ENCODE results near the gene DMKN.

The DMKN gene

DNA sequence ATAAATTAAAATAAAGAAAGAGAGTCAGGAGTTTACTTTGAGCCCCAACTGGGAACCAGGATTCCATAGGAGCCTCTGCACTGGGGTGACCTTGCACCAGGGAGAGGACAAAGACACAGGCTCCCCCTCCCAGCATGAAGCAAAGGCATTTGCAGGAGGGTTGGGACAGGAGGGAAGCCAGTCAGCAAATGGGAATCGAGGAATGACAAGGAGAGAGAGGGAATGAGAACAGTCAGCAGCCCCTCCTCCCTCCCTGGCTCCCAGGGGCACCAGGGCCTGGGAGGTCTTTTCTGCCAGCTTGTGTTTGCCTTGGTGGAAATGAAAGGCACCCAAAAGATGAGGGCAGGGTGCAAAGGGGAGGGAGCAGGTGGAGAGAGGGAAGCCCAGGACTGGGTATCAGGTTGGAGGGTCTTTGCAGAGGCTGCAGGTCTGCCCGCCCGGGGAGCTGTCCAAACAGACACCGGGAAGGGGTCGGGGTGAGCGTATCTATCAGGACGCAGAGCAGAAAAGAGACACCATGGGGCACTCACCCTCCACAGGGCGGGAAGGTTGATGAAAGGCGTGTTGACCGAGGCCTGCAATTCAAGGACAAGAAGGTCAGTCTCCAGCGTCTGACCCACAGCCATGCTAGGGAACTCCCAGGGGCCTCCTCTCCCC lies 10.9 kb upstream of the DMKN start:
- peak; percentile 59 for DNase-seq (ENCODE audit: low spot score)

DNA sequence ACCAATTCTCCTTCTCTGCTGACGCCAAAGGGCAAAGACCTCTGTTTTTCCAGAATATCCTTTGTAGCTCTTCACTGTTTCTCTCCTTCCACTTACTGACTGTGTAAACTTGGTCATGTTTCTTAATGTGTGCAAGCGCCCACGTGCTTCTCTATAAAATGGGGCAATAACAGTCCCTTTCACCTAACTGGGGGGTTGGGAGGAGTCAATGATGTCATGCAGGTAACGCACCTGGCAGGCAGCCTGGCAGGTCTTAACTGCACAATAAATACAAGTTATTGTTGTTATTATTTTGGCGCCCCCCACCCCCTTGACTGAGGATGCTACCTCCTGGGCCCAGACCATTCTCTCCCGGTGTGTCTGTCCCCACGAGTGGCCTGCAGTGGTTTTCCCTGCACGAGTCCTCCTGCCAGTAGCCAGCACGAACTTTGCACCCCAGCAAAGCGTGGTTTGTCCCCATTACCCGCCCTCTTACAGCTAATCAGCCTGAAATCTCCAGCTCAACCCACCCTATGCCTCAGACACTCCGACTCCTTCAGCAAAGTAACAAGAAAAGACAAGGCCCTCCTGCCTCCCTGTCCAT lies 9.4 kb upstream of the DMKN start:
- DNase-seq (ENCODE audit: low spot score) = no peak

DNA sequence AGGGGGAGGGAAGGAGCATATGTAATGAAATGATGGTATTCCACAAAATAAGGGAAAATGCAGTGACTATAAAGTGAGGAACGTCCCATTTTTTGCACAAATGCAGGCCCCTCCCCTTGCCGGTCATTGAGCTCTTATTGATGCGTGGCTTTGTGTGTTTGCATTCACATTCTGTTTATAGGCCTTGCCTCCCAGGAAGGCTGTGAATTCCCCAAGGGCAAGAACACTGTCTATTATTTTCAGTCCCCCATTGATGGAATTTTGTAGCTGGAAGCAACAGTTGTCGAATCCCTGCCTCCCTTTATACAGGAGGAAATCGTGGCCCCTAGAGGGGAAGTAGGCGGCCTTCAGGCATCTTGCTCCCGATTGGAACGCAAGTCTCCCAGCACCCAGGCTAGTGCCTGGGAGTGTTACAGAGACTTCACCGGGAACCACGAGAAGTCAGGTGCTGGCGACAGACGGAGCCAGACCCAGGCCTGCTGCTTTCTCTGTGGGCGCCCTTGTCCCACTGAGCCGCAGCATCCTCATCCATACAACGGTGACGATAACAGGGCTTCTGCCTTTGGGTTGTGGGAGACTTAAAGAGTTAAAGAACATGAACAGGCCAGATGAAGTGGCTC lies 7.8 kb upstream of the DMKN start:
- no peak for DNase-seq (ENCODE audit: low spot score)

DNA sequence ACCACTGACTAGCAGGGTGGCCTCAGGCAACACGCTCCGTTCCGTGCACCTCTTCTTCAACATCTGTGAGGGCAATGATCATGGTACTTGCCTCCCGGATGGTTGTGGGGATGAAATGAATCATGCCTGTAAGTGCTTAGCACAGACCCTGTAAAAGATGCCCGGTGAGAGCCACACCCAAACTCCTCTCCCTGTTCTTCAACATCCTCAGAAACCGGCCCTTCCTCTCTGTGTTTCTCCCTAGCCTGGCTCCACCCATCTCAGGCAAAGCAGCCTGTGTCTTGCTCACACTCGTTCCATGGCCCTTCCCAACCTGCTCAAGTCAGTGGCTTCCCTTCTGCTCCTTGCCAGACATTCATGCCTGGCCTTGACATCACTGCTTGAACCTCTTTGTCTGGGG lies 5.8 kb upstream of the DMKN start:
- no peak for DNase-seq (ENCODE audit: low spot score)

DNA sequence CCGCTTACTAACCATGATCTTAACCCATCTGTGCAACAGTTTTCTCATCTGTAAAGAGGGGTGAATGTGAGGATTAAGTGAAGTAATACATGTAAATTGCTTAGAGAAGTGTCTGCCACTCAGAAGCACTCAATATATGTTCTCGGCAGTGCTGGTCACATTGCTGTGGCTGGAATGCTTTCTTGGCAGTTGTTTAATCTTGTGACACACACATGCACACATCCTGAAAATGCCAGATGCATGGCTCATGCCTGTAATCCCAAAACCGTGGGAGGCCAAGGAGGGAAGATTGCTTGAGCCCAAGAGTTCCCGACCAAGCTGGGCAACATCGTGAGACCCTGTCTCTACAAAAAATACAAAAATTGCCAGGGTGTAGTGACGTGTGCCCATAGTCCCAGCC lies 4.9 kb upstream of the DMKN start:
- no peak for DNase-seq (ENCODE audit: low spot score)

DNA sequence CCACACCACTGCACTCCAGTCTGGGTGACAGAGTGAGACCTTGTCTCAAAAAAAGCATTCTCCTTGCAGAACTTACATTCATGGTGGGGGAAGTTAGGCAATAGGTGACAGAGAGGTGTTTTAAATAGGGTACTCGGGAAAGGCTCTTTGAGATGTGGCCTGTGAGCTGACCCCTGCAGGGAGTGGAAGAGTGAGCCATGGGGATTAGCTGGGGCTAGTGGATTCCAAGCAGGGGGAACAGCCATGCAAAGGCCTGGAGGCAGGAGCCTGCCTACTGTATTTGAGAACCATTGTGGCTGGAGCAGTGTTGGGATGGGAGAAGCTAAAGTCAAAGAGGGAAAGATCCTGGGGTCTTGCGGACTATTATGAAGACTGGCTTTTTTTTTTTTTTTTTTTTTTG lies 3.9 kb upstream of the DMKN start:
- no peak for DNase-seq (ENCODE audit: low spot score)

DNA sequence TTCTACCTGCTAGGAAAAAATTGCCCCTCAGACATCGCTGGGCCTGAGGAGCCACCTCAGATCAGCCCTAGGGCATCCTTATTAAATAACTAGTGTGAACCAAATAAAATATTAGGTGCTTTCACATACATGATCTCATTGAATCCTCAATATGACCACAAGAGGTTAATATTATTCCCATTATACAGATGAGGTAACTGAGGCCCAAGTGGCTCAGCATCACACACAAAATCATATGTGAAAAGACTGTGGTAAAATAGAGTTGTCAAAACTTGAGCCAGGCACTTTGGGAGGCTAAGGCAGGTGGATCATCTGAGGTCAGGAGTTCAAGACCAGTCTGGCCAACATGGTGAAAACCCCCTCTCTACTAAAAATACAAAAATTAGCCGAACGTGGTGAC lies 2.9 kb upstream of the DMKN start:
- DNase-seq (ENCODE audit: low spot score) = no peak

DNA sequence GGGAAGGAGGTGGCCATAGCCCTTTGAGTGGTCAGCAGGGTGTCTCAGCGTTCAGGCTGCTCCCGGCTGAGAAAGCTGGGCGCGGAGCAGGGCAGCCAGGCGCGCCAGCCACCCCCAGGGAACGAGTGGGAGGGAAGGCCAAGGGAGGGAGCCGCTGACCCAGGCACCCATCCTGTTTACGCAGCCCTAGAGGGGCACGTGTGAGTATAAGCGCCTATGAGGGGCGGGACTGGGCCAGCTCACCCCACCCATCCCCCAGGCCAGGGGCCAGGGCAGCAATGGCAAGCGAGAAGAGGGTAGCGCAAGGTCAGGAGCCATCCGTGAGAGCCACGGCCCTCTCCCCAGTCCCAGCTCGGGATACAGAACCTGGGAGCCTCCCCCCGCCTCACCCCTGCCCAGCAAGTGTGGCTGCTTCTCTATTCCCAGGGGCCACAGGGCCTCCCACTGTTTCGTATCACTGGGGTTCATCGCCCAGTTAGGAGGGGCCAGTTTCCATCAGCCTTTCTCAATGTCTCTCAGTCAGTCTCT lies 897 bp upstream of the DMKN start:
- peak; percentile 58 for DNase-seq (ENCODE audit: low spot score)

DNA sequence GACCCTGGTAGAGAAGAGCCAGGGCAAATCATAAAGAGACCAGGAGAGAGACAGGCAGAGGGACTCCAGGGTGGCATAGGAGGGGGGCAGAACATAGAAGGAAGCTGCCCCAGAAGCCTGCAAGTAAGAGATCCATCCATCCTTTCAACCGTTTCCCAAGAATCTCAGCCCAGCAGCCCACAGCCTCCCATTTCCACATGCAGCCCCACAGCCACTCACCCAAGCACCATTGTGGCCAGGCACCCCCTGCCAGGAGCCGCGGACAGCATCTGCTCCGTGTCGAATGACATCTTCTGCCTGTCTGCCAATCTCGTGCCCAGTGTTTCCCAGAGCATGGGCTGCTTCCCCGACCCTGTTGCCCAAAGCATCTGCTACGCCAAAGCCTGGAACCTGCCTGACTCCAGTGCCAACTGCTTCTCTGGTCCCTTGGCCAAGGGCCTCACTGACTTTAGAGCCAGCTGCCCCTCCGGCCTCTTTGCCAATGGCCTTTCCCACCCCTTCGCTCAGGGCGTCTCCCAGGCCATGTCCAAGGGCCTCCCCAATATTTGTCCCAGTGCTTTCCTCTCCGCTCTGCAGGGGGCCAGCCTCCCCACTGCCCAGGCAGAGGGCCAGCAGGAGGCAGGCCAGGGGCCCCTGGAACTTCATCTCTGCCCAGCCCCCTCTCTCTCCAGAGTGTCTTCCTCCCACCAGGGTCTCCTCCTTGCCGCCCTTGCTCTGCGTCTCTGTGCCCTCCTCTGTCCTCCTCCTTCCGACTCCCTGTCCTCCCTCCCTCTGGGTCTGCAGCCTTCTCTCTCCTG lies 420 bp downstream of the DMKN start:
- DNase-seq (ENCODE audit: low spot score) = no peak

DNA sequence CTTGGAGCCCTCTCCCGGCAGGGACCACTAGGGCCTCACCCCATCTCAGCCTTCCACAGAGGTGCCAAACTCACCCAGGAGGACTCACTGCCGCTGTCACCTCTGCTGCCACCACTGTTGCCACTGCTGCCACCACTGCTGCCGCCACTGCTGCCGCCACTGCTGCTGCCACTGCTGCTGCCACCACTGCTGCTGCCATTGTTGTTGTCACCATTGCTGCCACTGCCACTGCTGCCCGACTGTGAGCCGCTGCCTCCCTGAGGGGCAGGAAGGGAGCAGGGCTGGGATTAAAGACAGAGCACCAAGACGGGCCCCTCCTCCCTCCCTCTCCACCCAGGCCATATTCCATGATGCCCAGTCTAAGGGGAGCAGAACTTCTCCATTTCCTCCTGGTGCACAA lies 2.1 kb downstream of the DMKN start:
- DNase-seq (ENCODE audit: low spot score) = no peak

DNA sequence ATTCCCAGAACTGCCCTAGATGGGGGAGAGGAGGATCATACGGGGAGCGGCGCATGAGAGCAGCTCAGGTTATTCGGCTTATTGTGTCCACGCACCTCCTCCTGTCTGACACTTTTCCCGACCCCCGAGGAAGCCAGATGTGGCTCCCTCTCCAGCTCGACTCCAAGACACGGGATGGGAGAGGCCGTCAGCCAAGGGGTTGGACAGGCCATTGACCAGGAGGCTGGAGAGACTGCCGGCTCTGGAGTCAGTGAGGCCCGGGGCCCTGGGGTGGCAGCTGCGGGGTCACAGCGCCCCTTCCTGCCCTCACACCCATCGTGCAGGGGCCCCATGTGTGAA lies 2.9 kb downstream of the DMKN start:
- no peak for DNase-seq (ENCODE audit: low spot score)

DNA sequence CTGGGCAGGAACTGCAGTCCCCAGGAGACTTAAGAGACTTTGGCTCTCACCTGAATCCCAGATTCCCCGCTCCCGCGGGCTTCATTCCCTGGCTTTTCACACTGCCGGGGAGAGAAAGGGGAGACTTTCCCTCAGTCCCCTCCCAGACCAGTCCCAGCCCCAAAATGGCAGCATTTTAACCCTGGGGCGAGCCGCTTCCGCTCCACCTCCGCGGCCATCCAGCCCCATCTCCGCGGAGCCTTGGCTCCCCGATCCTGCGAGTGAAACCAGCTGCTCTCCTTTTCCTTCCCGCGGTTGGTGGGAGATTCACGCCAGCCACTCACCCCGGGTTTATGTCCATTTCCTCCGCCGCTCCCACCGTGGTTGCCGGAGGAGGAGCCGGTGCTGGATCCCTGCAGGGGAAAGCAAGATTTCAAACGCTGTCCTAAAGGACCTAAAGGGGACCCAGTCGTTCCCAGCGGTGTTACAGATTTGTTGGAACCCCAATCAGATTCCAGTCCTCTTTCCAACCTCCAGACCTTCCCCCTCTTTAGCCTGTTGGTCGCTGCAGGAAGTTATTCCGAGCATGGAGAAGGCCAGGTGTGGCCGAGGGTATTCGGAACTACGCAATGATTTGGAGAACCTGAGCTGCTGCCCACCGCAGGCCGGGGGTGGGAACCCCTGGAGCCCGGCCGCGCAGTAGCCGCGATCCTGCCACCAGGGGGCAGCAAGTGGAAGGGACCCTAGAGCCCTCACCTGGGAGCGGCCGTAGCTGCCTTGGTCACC lies 3.4 kb downstream of the DMKN start:
- DNase-seq (ENCODE audit: low spot score) = peak; percentile 98

DNA sequence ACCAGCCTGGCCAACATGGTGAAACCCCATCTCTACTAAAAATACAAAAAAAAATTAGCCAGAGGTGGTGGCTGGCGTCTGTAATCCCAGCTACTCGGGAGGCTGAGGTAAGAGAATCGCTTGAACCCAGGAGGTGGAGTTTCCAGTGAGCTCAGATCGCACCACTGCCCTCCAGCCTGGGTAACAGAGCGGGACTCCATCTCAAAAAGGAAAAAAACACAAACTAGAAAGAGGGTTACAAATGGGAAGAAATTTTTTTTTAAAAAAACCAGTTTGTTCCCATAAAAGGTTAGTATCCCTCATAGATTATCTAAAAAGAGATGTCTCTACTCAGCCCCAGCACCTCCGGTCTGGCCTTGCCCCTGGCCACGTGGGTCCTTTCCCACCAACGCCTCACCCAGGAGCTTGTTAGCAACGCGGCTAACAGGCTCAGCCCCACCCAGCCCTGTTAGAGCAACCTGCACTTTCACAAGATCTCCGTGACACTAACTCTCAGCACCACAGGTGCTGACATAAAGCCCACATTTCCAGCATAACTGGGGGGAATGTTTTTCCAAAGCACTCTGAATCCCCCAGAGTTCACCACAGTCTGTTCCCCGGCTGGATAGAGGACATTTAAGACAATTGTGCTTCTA lies 4.3 kb downstream of the DMKN start:
- peak; percentile 60 for DNase-seq (ENCODE audit: low spot score)

DNA sequence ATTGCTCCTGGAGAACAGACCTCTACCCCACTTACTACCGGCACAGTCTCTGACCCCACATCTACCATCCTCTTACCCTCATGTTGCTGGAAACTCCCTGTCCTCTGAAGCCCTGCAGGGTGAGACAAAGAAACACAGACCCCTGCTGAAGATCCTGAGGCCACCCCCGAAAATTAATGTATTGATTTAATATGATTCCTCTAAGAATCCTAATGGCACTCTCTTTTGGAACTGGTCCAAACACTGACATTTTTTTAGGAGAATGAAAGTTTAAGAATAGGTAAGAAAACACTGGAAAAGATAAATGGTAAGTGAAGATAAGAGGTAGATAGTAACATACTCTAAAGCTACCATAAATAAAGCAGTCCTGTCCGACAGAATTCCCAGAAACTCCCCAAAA lies 5.3 kb downstream of the DMKN start:
- DNase-seq (ENCODE audit: low spot score) = no peak

DNA sequence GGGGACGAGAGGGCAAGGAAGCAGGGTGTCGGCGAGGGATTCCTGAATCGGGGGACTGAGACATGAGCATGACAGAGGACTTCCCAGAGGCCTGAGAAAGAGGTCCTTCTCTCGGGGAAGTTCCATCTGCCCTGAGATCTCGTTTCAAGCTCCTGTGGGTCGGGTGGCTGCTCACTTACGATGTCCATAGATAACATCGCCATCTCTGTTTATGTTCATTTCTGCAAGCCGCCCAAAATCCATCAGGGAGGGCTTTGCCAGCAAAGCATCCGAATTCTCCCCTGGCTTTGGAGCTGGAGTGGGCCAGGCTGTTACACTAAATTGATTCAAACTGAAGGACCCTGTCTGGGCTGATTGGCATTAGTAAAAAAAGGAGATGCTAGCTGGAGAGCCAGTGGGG lies 5.9 kb downstream of the DMKN start:
- DNase-seq (ENCODE audit: low spot score) = no peak

DNA sequence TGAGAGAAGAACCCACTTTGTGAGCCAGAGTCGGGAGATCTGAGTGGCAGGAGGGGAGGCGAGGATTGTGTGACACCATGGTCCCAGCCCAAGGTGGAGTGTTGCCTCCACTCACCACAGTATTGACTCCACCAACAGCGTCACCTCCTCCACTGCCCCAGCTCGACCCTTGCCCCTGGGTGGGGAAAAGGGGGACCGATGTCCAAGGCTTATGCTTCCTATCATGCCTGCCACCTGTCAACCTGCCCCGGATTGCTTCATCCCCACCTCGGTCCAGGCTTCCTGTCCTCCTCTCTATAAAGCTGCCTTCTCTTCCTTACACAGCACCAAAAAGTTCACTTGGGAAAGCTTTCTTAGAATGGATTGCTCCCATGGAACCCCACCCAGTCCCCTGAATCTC lies 7.4 kb downstream of the DMKN start:
- no peak for DNase-seq (ENCODE audit: low spot score)

DNA sequence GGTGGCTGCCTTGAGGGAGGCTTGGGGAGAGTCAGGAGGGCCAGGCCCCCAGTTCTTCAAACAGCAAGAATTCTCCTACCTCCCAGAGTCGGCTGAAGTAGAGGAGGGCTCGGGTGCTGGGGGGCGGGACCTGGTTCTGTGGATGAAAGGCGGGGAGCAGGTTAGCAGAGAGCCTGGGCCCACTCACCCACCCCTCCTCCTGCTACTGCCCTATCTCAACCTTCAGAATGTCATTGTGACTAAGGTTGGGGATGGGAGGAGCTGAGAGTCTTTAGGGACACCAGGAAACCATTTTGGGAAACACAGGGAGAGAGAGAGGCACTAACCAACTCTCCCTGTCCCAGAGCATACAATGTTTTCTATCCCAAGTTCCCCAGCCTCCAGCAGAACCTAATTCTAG lies 10.7 kb downstream of the DMKN start:
- DNase-seq (ENCODE audit: low spot score) = no peak

DNA sequence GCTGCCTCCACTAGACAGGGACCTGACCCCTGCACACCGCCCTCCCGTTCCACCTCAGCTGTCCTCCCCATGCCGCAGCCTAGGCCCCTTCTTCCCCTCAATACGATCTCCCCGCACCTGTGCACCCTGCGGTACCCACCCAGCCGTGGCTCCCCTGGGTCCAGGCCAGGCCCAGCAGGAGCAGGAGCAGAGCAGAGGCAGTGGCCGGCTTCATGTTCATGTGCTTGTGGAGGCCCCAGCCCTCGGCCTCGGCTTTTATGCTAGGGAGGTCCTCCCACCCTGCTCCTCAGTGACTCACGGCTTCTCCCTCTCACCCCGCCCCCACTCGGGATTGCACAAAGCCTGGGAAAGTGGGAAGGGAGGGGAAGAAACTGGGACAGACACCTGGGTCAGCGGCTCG lies 11.8 kb downstream of the DMKN start:
- no peak for DNase-seq (ENCODE audit: low spot score)

DNA sequence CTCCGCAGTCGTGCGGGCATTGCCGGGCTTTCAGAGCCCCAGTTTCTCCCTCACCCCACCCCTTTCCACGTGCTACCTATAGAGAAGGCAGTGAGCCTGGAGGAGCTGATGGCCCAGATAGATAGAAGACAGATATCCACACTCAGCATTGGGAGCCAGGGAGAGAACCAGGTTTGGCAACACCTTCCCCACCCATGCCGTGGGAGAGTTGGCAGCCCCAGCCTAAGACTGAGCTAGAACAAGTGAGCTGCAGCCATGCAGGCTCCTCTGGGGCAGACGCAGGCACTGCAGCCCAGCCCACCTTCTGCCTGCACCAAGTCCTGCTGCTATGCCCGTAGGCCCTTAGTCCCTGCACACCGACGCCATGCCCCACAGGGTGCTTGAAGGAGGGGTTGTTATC lies 12.8 kb downstream of the DMKN start:
- DNase-seq (ENCODE audit: low spot score) = no peak

DNA sequence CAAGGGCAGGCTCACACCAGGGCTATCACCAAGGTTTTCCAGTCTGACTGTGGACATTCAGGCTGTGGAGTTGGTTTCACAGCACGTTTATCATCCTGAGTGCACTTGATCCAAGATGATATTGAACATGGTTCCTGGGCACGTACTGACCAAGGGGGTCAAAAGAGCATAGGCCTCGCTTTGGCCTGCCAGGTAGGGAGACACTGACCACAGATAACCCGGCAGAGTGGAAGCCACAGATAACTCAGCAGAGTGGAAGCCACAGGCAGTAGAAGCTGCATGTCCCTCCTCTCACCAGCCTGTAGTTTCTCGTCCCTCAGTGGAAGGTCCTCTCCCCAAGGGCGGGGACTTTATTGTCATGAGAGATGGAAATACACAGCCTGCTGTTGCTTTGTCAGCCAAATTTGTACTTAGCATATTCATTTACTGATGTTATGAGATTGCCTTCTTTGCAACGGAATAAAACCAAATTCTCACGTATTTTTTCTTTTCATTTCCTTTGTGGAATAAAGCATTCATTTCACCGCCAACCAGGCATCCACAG lies 14.4 kb downstream of the DMKN start:
- DNase-seq (ENCODE audit: low spot score) = no peak

DNA sequence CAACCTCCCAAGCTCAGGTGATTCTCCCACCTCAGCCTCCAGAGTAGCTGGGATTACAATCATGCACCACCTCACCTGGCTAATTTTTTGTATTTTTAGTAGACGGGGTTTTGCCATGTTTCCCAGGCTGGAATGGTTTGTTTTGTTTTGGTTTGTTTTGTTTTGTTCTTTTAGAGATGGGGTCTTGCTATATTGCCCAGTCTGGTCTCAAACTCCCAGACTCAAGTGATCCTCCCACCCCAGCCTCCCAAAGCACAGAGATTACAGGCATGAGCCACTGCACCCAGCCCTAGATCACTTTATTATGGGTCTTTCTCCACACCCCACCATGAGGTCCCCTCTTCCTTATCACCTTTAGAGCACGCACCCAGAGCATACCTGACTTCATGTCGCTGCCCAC lies 15.2 kb downstream of the DMKN start:
- DNase-seq (ENCODE audit: low spot score) = no peak

DNA sequence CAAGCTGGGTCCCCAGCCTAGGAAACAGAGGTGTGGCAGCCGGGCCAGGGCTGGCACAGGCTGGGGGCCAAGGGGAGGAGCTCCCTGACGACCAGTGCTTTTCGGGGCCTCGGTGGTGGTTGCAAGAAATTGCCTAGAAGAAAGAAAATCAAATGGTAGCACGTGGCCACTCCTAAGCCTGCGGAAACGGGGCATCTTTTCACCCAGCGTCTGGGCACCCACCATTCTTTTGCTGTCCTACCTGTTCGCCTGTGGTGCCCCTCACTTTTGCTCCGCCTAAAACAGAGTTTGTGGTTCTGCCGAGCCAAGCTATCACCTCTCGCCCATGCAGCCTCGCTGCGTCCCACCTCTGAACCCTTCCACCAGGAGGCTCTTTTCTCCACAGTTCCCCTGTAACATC lies 16.0 kb downstream of the DMKN start:
- DNase-seq (ENCODE audit: low spot score) = no peak

Measured in iPS-NIHi11 (cell line).